SK-N-SH (cell line): ENCODE measurements around the gene PPP1R14B. TPM values are rescaled to one million over a fixed set of nuclear protein-coding genes. Genes with fewer than 3 reads are reported as not detected.

Source experiments
- CTCF ChIA-PET: fragments of 300-600, 350-600 bp; formaldehyde crosslinking; extraction: SDS; loops from one replicate; lab custom pipeline; 2021; lab: Yijun Ruan, JAX
- POLR2A ChIA-PET: fragments of 350-600 bp; sonication (Branson Sonifier 250); formaldehyde crosslinking; extraction: SDS; loops from one replicate; lab custom pipeline; 2020; ENCODE audit warnings: antibody characterized with exemption, inconsistent platforms; lab: Yijun Ruan, JAX
- DNase-seq: peaks from one replicate; pipeline ENCODE4 v3.0.0; 2012
- H2AFZ ChIP-seq: fragments of 200-600 bp; sonication (generic); 2 replicates; pipeline ENCODE4 v1.8.1; 2016; ENCODE audit warnings: antibody characterized with exemption, mild to moderate bottlenecking, low read depth
- H3F3A ChIP-seq: fragments of 200-600 bp; sonication (generic); replicated peaks from 2 replicates; pipeline ENCODE3; 2016; ENCODE audit warnings: antibody characterized with exemption, mild to moderate bottlenecking; ENCODE audit not compliant: insufficient read depth
- H3K27ac ChIP-seq, 2 experiments: fragments of 200-500 bp in 1 of 2; fragments of 200-600 bp in 1 of 2; sonication (Bioruptor generic) in 1 of 2; sonication (generic), shearing (Covaris generic) in 1 of 2; 2 replicates each; pipeline versions ENCODE4 v1.5.1 to v1.6.1; 2014 to 2016; ENCODE audit warnings: low read depth in 2 of 2, inconsistent platforms in 1 of 2, low read length in 1 of 2, mild to moderate bottlenecking in 1 of 2, mixed read lengths in 1 of 2
- H3K27me3 ChIP-seq: fragments of 200-600 bp; sonication (generic), shearing (Covaris generic); 2 replicates; pipeline ENCODE4 v1.6.1; 2016; ENCODE audit warnings: mixed run types; ENCODE audit not compliant: insufficient read depth
- H3K36me3 ChIP-seq, 2 experiments: fragments of 200-500 bp in 1 of 2; fragments of 200-600 bp in 1 of 2; sonication (Bioruptor generic) in 1 of 2; sonication (generic) in 1 of 2; replicated peaks in 1 of 2; 2 replicates each; pipeline versions ENCODE3 to v1.5.1; 2014 to 2016; ENCODE audit warnings: low read length in 1 of 2, mild to moderate bottlenecking in 1 of 2; ENCODE audit not compliant: insufficient read depth in 2 of 2, control insufficient read depth in 1 of 2
- H3K4me1 ChIP-seq, 2 experiments: fragments of 200-500 bp in 1 of 2; fragments of 200-600 bp in 1 of 2; sonication (Bioruptor generic) in 1 of 2; sonication (generic), shearing (Covaris generic) in 1 of 2; 2 replicates each; pipeline versions ENCODE4 v1.5.1 to v1.6.1; 2014 to 2016; ENCODE audit warnings: low read depth in 1 of 2, low read length in 1 of 2, mixed run types in 1 of 2; ENCODE audit not compliant: insufficient read depth in 2 of 2, control insufficient read depth in 1 of 2
- H3K4me2 ChIP-seq: fragments of 200-600 bp; sonication (generic), shearing (Covaris generic); 2 replicates; pipeline ENCODE4 v1.6.1; 2017; ENCODE audit warnings: mixed run types
- H3K4me3 ChIP-seq, 2 experiments: fragments of 200-500 bp in 1 of 2; fragments of 200-600 bp in 1 of 2; sonication (Bioruptor generic) in 1 of 2; sonication (generic), shearing (Covaris generic) in 1 of 2; 2 replicates each; pipeline versions ENCODE4 v1.5.1 to v1.8.1; 2014 to 2016; ENCODE audit warnings: low read depth in 2 of 2, inconsistent platforms in 1 of 2, low read length in 1 of 2, mild to moderate bottlenecking in 1 of 2, mixed read lengths in 1 of 2, moderate library complexity in 1 of 2
- H3K79me2 ChIP-seq: fragments of 200-600 bp; sonication (generic); 2 replicates; pipeline ENCODE4 v1.8.1; 2017; ENCODE audit warnings: mild to moderate bottlenecking; ENCODE audit not compliant: insufficient read depth
- H3K9ac ChIP-seq: fragments of 200-600 bp; sonication (generic); 2 replicates; pipeline ENCODE4 v1.6.1; 2017; ENCODE audit warnings: mixed run types
- H3K9me2 ChIP-seq: fragments of 200-600 bp; sonication (generic); 2 replicates; pipeline ENCODE4 v1.6.1; 2017; ENCODE audit warnings: mixed run types
- H3K9me3 ChIP-seq: fragments of 200-600 bp; sonication (generic); 2 replicates; pipeline ENCODE4 v1.6.1; 2017; ENCODE audit warnings: mixed run types, mild to moderate bottlenecking, moderate library complexity
- H4K20me1 ChIP-seq: fragments of 200-600 bp; sonication (generic); 2 replicates; pipeline ENCODE4 v1.6.1; 2017; ENCODE audit warnings: mild to moderate bottlenecking, mixed run types; ENCODE audit not compliant: insufficient read depth
- CHD2 ChIP-seq: fragments of 150-350 bp; IDR thresholded peaks from 2 replicates; pipeline ENCODE4 v1.6.1; 2018; ENCODE audit warnings: low read length; ENCODE audit not compliant: partially characterized antibody
- CTCF ChIP-seq: fragments of 200-600 bp; sonication (generic); IDR thresholded peaks from 2 replicates; pipeline ENCODE4 v1.6.1; 2017; ENCODE audit warnings: antibody characterized with exemption, mild to moderate bottlenecking, moderate library complexity
- ELF1 ChIP-seq: IDR thresholded peaks from 2 replicates; pipeline ENCODE4 v1.4.0; 2012
- EZH2phosphoT487 ChIP-seq: fragments of 200-600 bp; sonication (generic); IDR thresholded peaks from 2 replicates; pipeline ENCODE4 v1.6.1; 2017; ENCODE audit warnings: low read depth, mixed run types, mild to moderate bottlenecking, antibody characterized with exemption, moderate library complexity, borderline replicate concordance
- FOSL2 ChIP-seq: IDR thresholded peaks from 2 replicates; pipeline ENCODE4 v1.4.0; 2012; ENCODE audit warnings: low read depth, mild to moderate bottlenecking, moderate library complexity, borderline replicate concordance
- GABPA ChIP-seq: IDR thresholded peaks from 2 replicates; pipeline ENCODE4 v1.4.0; 2012; ENCODE audit warnings: low read depth, mild to moderate bottlenecking
- GATA2 ChIP-seq: sonication (generic); formaldehyde crosslinking; IDR thresholded peaks from 2 replicates; pipeline ENCODE4 v1.5.0; 2020; ENCODE audit warnings: mild to moderate bottlenecking, missing genetic modification reagents
- JUND ChIP-seq: IDR thresholded peaks from 2 replicates; pipeline ENCODE4 v1.4.0; 2012
- MEF2A ChIP-seq: IDR thresholded peaks from 2 replicates; pipeline ENCODE4 v1.4.0; 2012; ENCODE audit warnings: low read depth, borderline replicate concordance
- NFIC ChIP-seq: IDR thresholded peaks from 2 replicates; pipeline ENCODE4 v1.4.0; 2012; ENCODE audit warnings: borderline replicate concordance
- POLR2AphosphoS5 ChIP-seq: IDR thresholded peaks from 2 replicates; pipeline ENCODE4 v1.6.1; 2012; ENCODE audit warnings: low read depth, low read length
- RAD21 ChIP-seq: IDR thresholded peaks from 2 replicates; pipeline ENCODE4 v1.6.1; 2012; ENCODE audit warnings: mild to moderate bottlenecking, low read length
- RCOR1 ChIP-seq: fragments of 150-350 bp; IDR thresholded peaks from 2 replicates; pipeline ENCODE4 v1.6.1; 2017; ENCODE audit warnings: antibody characterized with exemption, low read length
- RFX5 ChIP-seq: IDR thresholded peaks from 2 replicates; pipeline ENCODE4 v1.6.1; 2012; ENCODE audit warnings: mild to moderate bottlenecking, improper control_type of control experiment, low read length
- RXRA ChIP-seq: IDR thresholded peaks from 2 replicates; pipeline ENCODE4 v1.4.0; 2012; ENCODE audit warnings: low read depth, mild to moderate bottlenecking, borderline replicate concordance
- SIN3A ChIP-seq: IDR thresholded peaks from 2 replicates; pipeline ENCODE4 v1.6.1; 2012; ENCODE audit warnings: low read depth, mild to moderate bottlenecking, low read length, moderate library complexity, borderline replicate concordance
- TEAD4 ChIP-seq: IDR thresholded peaks from 2 replicates; pipeline ENCODE4 v1.4.0; 2012; ENCODE audit warnings: mild to moderate bottlenecking, borderline replicate concordance; ENCODE audit not compliant: insufficient read depth
- YY1 ChIP-seq: IDR thresholded peaks from 2 replicates; pipeline ENCODE4 v1.4.0; 2012; ENCODE audit warnings: low read depth, mild to moderate bottlenecking
- WGBS: methylation state at CpG from one replicate; pipeline ENCODE4 v1.1.6; 2017; ENCODE audit warnings: low lambda C conversion rate; 5-methylcytosine and 5-hydroxymethylcytosine counted together
- polyA plus RNA-seq, 3 experiments: library from polyadenylated mRNA; depleted of rRNA; stranded (reverse); fragments of >200 nt; gene quantifications; 2 replicates each; pipeline ENCODE4 v1.2.3, GENCODE V29; 2012
- small RNA-seq, 7 experiments: library from RNA; depleted of rRNA; stranded (forward); fragments of <200 nt; gene quantifications; one replicate each; pipeline ENCODE3, GENCODE V24; 2012
- TF ChIP-seq, protein P1 (sequence below): IDR thresholded peaks from 2 replicates; pipeline ENCODE4 v1.4.0; 2012; ENCODE audit warnings: low read depth, borderline replicate concordance
- TF ChIP-seq, protein P2 (sequence below): IDR thresholded peaks from 2 replicates; pipeline ENCODE4 v1.4.0; 2012; ENCODE audit warnings: low read depth, borderline replicate concordance

Gene PPP1R14B
- polyA plus RNA-seq, 1 of the 3 experiments (the other 2 are of a cell fraction) = 523 TPM

- H3K79me2 ChIP-seq = peaks cover 13% of the 10 kb centered on the region
- H4K20me1 ChIP-seq = peaks cover 16% of the 10 kb centered on the region
- no peak overlapping the region for H3K9ac ChIP-seq
- no peak overlapping the region for H3K27ac ChIP-seq
- H3K4me3 ChIP-seq = no peak overlapping the region
- WGBS = 93% methylated on average over 9 of the region's 9 CpGs
- peaks cover 65 to 80% of the 10 kb centered on the region in 2 experiments for H3K36me3 ChIP-seq
- H3K4me2 ChIP-seq = no peak overlapping the region
- DNase-seq = no peak
- no peaks in the 10 kb centered on the region for H3K9me3 ChIP-seq
- H3K9me2 ChIP-seq = no peaks in the 10 kb centered on the region
- POLR2A ChIA-PET = interaction anchor here (1.6 kb wide), 1 partner anchor 10 kb away, joined by 3 read pairs; the partner anchor contains the start of gene FERMT3
- no peaks in the 10 kb centered on the region for H3K27me3 ChIP-seq
- CTCF ChIA-PET = interaction anchor here (2.2 to 2.3 kb wide), 2 partner anchors 8 to 11 kb away, joined by 5 to 12 read pairs; partner anchors contain the start of gene STIP1
- peaks cover 17% of the 10 kb centered on the region for H3F3A ChIP-seq
- TF ChIP-seq, protein P1, sequence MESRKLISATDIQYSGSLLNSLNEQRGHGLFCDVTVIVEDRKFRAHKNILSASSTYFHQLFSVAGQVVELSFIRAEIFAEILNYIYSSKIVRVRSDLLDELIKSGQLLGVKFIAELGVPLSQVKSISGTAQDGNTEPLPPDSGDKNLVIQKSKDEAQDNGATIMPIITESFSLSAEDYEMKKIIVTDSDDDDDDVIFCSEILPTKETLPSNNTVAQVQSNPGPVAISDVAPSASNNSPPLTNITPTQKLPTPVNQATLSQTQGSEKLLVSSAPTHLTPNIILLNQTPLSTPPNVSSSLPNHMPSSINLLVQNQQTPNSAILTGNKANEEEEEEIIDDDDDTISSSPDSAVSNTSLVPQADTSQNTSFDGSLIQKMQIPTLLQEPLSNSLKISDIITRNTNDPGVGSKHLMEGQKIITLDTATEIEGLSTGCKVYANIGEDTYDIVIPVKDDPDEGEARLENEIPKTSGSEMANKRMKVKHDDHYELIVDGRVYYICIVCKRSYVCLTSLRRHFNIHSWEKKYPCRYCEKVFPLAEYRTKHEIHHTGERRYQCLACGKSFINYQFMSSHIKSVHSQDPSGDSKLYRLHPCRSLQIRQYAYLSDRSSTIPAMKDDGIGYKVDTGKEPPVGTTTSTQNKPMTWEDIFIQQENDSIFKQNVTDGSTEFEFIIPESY = no peak
- TF ChIP-seq CTCF (no peak), GABPA (no peak), RXRA (no peak), EZH2phosphoT487 (no peak), YY1 (no peak), ELF1 (no peak), POLR2AphosphoS5 (no peak), SIN3A (no peak), JUND (no peak), RAD21 (no peak), TEAD4 (no peak), RFX5 (no peak), MEF2A (no peak), GATA2 (CRISPR knock-in tag) (no peak), NFIC (no peak), CHD2 (no peak), FOSL2 (no peak), RCOR1 (no peak)
- TF ChIP-seq, protein P2, sequence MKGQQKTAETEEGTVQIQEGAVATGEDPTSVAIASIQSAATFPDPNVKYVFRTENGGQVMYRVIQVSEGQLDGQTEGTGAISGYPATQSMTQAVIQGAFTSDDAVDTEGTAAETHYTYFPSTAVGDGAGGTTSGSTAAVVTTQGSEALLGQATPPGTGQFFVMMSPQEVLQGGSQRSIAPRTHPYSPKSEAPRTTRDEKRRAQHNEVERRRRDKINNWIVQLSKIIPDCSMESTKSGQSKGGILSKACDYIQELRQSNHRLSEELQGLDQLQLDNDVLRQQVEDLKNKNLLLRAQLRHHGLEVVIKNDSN = no peak
- H2AFZ ChIP-seq = no peak overlapping the region
- no peaks in the 10 kb centered on the region for H3K4me1 ChIP-seq
Measured at GRCh38 chr11:64196626-64197025, 50.1 kb downstream of the PPP1R14B start.

Small RNA genes within 50 kb of the gene (small RNA-seq; reads per million reads assigned to genes)
- gene RF00019 = 0 reads per million in 7 experiments

Other genes with a start within 250 kb of the PPP1R14B start
- gene FLRT1, start 211.0 kb downstream of the PPP1R14B start, polyA plus RNA-seq (2012; rRNA removed) = 0.03 TPM in 2 replicates
- 48.3 and 49.1 TPM in 2 replicates for gene MACROD1, start 80.8 kb downstream of the PPP1R14B start, polyA plus RNA-seq (2012; rRNA removed)
- 163 TPM in 2 replicates for gene STIP1, start 60.8 kb downstream of the PPP1R14B start, polyA plus RNA-seq (2012; rRNA removed)
- 1.2 and 1.4 TPM in 2 replicates for gene FERMT3, start 40.2 kb downstream of the PPP1R14B start, polyA plus RNA-seq (2012; rRNA removed)
- 61.5 and 62.4 TPM in 2 replicates for gene TRPT1, start 20.8 kb downstream of the PPP1R14B start, polyA plus RNA-seq (2012; rRNA removed)
- 72.7 and 74.0 TPM in 2 replicates for gene NUDT22, start 20.7 kb downstream of the PPP1R14B start, polyA plus RNA-seq (2012; rRNA removed)
- gene DNAJC4, start 16.4 kb downstream of the PPP1R14B start, polyA plus RNA-seq (2012; rRNA removed) = 46.9 and 52.1 TPM in 2 replicates
- gene VEGFB, start 12.4 kb downstream of the PPP1R14B start, polyA plus RNA-seq (2012; rRNA removed) = 16.3 and 29.9 TPM in 2 replicates
- gene FKBP2, start 5.8 kb downstream of the PPP1R14B start, polyA plus RNA-seq (2012; rRNA removed) = 84.8 and 127 TPM in 2 replicates
- 26.8 and 30.4 TPM in 2 replicates for gene PLCB3, start 4.6 kb upstream of the PPP1R14B start, polyA plus RNA-seq (2012; rRNA removed)
- 75.6 and 80.9 TPM in 2 replicates for gene BAD, start 37.7 kb upstream of the PPP1R14B start, polyA plus RNA-seq (2012; rRNA removed)
- gene GPR137, start 38.9 kb upstream of the PPP1R14B start, polyA plus RNA-seq (2012; rRNA removed) = 29.9 and 32.9 TPM in 2 replicates
- gene KCNK4, start 44.4 kb upstream of the PPP1R14B start, polyA plus RNA-seq (2012; rRNA removed) = 0.13 and 0.16 TPM in 2 replicates
- gene CATSPERZ, start 53.4 kb upstream of the PPP1R14B start, polyA plus RNA-seq (2012; rRNA removed) = 0.54 and 0.67 TPM in 2 replicates
- gene ESRRA, start 58.6 kb upstream of the PPP1R14B start, polyA plus RNA-seq (2012; rRNA removed) = 27.8 and 31.7 TPM in 2 replicates
- 649 and 699 TPM in 2 replicates for gene TRMT112, start 70.6 kb upstream of the PPP1R14B start, polyA plus RNA-seq (2012; rRNA removed)
- gene PRDX5, start 71.2 kb upstream of the PPP1R14B start, polyA plus RNA-seq (2012; rRNA removed) = 875 and 1,000 TPM in 2 replicates
- gene CCDC88B, start 93.3 kb upstream of the PPP1R14B start, polyA plus RNA-seq (2012; rRNA removed) = 2.4 and 3.4 TPM in 2 replicates
- gene RPS6KA4, start 112.2 kb upstream of the PPP1R14B start, polyA plus RNA-seq (2012; rRNA removed) = 43.4 and 44.7 TPM in 2 replicates